Epithelial cell of esophagus (primary cell): ENCODE measurements around the gene PCDH15.

Source experiments
- DNase-seq: peaks from one replicate; pipeline ENCODE4 v3.0.0; 2010; ENCODE audit warnings: low read depth
- H3K4me3 ChIP-seq: 2 replicates; pipeline ENCODE4 v1.5.1; 2011; ENCODE audit warnings: mild to moderate bottlenecking, low read length, control low read depth
- CTCF ChIP-seq: IDR thresholded peaks from 2 replicates; pipeline ENCODE4 v1.5.1; 2011; ENCODE audit warnings: low read depth, mild to moderate bottlenecking, low read length, control low read depth, inconsistent platforms; ENCODE audit not compliant: insufficient read depth; ENCODE audit errors: missing control alignments

PCDH15 gene

DNA sequence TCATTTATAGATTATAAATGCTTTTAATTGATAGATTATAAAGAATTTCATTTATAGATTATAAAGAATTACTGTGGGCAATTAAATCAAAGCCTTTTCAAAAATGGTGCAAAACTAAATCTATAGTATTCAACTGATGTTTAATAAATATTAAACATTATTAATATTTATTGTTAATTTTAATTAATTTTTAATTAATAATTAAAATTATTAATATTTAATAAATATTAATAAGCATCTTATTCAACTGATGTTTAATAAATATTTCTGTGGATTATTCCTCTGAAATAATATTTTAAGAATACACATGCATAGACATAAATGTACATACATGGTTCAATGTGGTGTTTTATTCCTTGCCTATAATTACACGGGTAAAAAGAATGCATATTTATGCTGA lies 346.8 kb downstream of the PCDH15 start:
- no peak for TF ChIP-seq CTCF
- H3K4me3 ChIP-seq: no peak overlapping the region

GRCh38 chr10:54449056-54449455 lies 352.0 kb downstream of the PCDH15 start:
- no peak overlapping the region for H3K4me3 ChIP-seq
- no peak for TF ChIP-seq CTCF
- DNase-seq: no peak

More for the DNA sequence above, 346.8 kb downstream of the PCDH15 start:
- no peak for DNase-seq

DNA sequence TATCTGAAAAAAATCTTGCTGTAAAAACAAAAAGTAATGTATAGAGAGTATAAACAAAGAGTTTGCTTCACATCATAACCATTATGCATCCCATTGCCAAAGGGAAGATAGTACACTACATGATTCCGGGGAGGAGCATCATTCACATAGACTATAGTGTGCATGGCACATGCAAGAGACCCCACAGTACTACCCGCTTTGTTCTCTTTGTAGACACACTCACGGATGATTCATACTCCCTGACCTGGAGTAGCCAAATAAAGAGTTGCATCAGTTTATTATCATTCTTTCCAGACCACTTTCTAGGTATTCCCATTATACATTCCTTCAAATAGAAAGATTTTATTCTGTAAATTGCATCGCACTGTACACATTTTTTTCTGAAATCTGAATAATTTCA lies 356.9 kb downstream of the PCDH15 start:
- no peak overlapping the region for H3K4me3 ChIP-seq
- no peak for DNase-seq
- TF ChIP-seq CTCF: no peak

GRCh38 chr10:54441275-54441674 lies 359.8 kb downstream of the PCDH15 start:
- no peak overlapping the region for H3K4me3 ChIP-seq
- no peak for DNase-seq
- no peak for TF ChIP-seq CTCF

DNA sequence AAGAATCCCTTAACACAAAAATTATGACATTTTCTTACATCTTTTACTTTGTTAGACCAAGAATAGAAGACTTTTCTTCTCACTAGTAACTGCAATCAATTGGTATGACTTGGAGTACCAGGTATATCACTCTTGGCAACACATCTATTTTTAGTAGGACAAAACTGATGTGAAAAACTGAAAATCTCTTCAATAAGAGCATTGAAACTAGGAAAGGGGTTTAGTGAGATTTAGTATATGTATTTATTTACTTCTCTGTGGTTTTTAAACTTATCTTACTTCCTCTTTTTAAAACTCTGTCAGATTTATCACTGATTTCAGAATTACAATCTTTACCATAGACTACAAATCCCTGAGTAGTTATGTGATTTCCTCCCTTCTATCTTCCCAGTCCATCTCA lies 366.2 kb downstream of the PCDH15 start:
- H3K4me3 ChIP-seq: no peak overlapping the region
- TF ChIP-seq CTCF: no peak
- DNase-seq: no peak

GRCh38 chr10:54415483-54415882 lies 385.5 kb downstream of the PCDH15 start:
- no peak for TF ChIP-seq CTCF
- H3K4me3 ChIP-seq: no peak overlapping the region
- no peak for DNase-seq

- peak; percentile 66 for DNase-seq
- H3K4me3 ChIP-seq: no peak overlapping the region
- TF ChIP-seq CTCF: peak; percentile 61
Measured at GRCh38 chr10:54402576-54402975, 398.5 kb downstream of the PCDH15 start.
